CD4-positive, alpha-beta T cell (primary cell): ENCODE results near the gene ATRNL1. TPM values are rescaled to one million over a fixed set of nuclear protein-coding genes. Genes with fewer than 3 reads are reported as not detected.

ENCODE experiments used
- ATAC-seq: fragments of 200-7000 bp; cut with Tn5 transposase; one replicate; pipeline ENCODE4 v1.10.0; 2022; ENCODE audit warnings: mild to moderate bottlenecking; ENCODE audit not compliant: poor library complexity
- CTCF ChIA-PET: fragments of 350-600 bp; sonication (Branson Sonifier 250); formaldehyde crosslinking; loops from one replicate; lab custom pipeline; 2021; ENCODE audit warnings: antibody characterized with exemption, inconsistent platforms; lab: Charles Lee
- POLR2A ChIA-PET: fragments of 350-600 bp; sonication (Branson Sonifier 250); formaldehyde crosslinking; loops from one replicate; lab custom pipeline; 2021; ENCODE audit warnings: antibody characterized with exemption, inconsistent platforms; lab: Charles Lee
- DNase-seq, 14 experiments: peaks; one replicate each; pipeline ENCODE4 v3.0.0-alpha.2; 2013 to 2020; ENCODE audit warnings: mixed read lengths in 2 of 14
- H3K27ac ChIP-seq, 2 donors: one replicate each; pipeline versions ENCODE4 v1.5.1 to v1.7.0; 2013; ENCODE audit warnings: low read length in 2 of 2, low read depth in 1 of 2, mild to moderate bottlenecking in 1 of 2
- H3K27me3 ChIP-seq, 2 experiments: 1 replicate in 1 of 2; 2 replicates in 1 of 2; pipeline versions ENCODE4 v1.6.1 to v1.7.0; 2013; ENCODE audit warnings: low read length in 2 of 2, control low read depth in 1 of 2, mild to moderate bottlenecking in 1 of 2, moderate library complexity in 1 of 2; ENCODE audit not compliant: insufficient read depth in 2 of 2, control insufficient read depth in 1 of 2
- H3K36me3 ChIP-seq: one replicate; pipeline ENCODE4 v1.6.1; 2013; ENCODE audit warnings: low read length, control low read depth; ENCODE audit not compliant: insufficient read depth
- H3K4me1 ChIP-seq: one replicate; pipeline ENCODE4 v1.6.1; 2013; ENCODE audit warnings: low read length, control low read depth; ENCODE audit not compliant: insufficient read depth
- H3K4me3 ChIP-seq: one replicate; pipeline ENCODE4 v1.5.1; 2013; ENCODE audit warnings: mild to moderate bottlenecking, low read length, moderate library complexity
- H3K9me3 ChIP-seq, 2 experiments: 1 replicate in 1 of 2; 2 replicates in 1 of 2; pipeline versions ENCODE4 v1.6.1 to v1.7.0; 2013; ENCODE audit warnings: low read length in 2 of 2, mild to moderate bottlenecking in 2 of 2, control low read depth in 1 of 2, moderate library complexity in 1 of 2; ENCODE audit not compliant: control insufficient read depth in 1 of 2, insufficient read depth in 1 of 2
- H3K27ac Mint-ChIP-seq: one replicate; pipeline ENCODE4 v1.8.0; 2020; ENCODE audit warnings: mixed read lengths
- H3K27me3 Mint-ChIP-seq: one replicate; pipeline ENCODE4 v1.8.0; 2021; ENCODE audit warnings: mixed read lengths
- H3K36me3 Mint-ChIP-seq: one replicate; pipeline ENCODE4 v1.8.0; 2021; ENCODE audit warnings: low read depth, mixed read lengths
- H3K4me1 Mint-ChIP-seq: one replicate; pipeline ENCODE4 v1.8.0; 2021; ENCODE audit warnings: low read depth, mixed read lengths
- H3K4me3 Mint-ChIP-seq: one replicate; pipeline ENCODE4 v1.8.0; 2020; ENCODE audit warnings: mild to moderate bottlenecking, mixed read lengths
- H3K9me3 Mint-ChIP-seq: one replicate; pipeline ENCODE4 v1.8.0; 2020; ENCODE audit warnings: mixed read lengths
- CTCF ChIP-seq: fragments of 200-600 bp; IDR thresholded peaks from one replicate; pipeline ENCODE4 v1.8.0; 2022; ENCODE audit warnings: antibody characterized with exemption, mild to moderate bottlenecking
- intact Hi-C, 2 experiments: fragments of 100-400 bp; cut with DNase I in 1 of 2; cut with micrococcal nuclease in 1 of 2; formaldehyde crosslinking; loops; one replicate each; pipeline versions ENCODE4 v1.15.1 to v1.9.0; 2023 to 2025; cut with DNase I, micrococcal nuclease
- total RNA-seq, 174 experiments: library from RNA in 2 of 174; stranded (reverse) in 2 of 174; gene quantifications; one replicate each; pipeline ENCODE4 v1.2.3 and lab custom pipeline; 2021 to 2026

Gene ATRNL1
- total RNA-seq, 2 experiments from 2014 or later: not detected

- no peak overlapping the region for H3K4me3 Mint-ChIP-seq
- no peaks in the 10 kb centered on the region for H3K4me1 Mint-ChIP-seq
- ChIA-PET CTCF (no interaction called here), POLR2A (no interaction called here)
- H3K36me3 Mint-ChIP-seq: no peaks in the 10 kb centered on the region
- DNase-seq (no peak), ATAC-seq (no peak)
- H3K9me3 ChIP-seq: peaks cover 0 to 4% of the 10 kb centered on the region in 2 experiments
- H3K27me3 ChIP-seq: no peaks in the 10 kb centered on the region
- no peak overlapping the region for H3K27ac Mint-ChIP-seq
- no peaks in the 10 kb centered on the region for H3K27me3 Mint-ChIP-seq
- TF ChIP-seq CTCF: no peak
- H3K36me3 ChIP-seq: no peaks in the 10 kb centered on the region
- intact Hi-C loops: no loop called here
- H3K4me1 ChIP-seq: no peaks in the 10 kb centered on the region
- peaks cover 2% of the 10 kb centered on the region for H3K9me3 Mint-ChIP-seq
- no peak overlapping the region for H3K4me3 ChIP-seq
- H3K27ac ChIP-seq: no peak overlapping the region
Measured at GRCh38 chr10:115638246-115638645, 545.1 kb downstream of the ATRNL1 start.

GRCh38 chr10:115649217-115649616, 556.1 kb downstream of the ATRNL1 start:
- H3K27me3 ChIP-seq: no peaks in the 10 kb centered on the region
- no peaks in the 10 kb centered on the region for H3K4me1 Mint-ChIP-seq
- no peak overlapping the region for H3K27ac ChIP-seq
- intact Hi-C loops: no loop called here
- no peak overlapping the region for H3K4me3 ChIP-seq
- H3K4me1 ChIP-seq: no peaks in the 10 kb centered on the region
- TF ChIP-seq CTCF: no peak
- DNase-seq: no peak
- no peaks in the 10 kb centered on the region for H3K9me3 Mint-ChIP-seq
- no peak overlapping the region for H3K4me3 Mint-ChIP-seq
- ChIA-PET CTCF (no interaction called here), POLR2A (no interaction called here)
- no peaks in the 10 kb centered on the region for H3K9me3 ChIP-seq
- no peak overlapping the region for H3K27ac Mint-ChIP-seq
- ATAC-seq: no peak
- no peaks in the 10 kb centered on the region for H3K27me3 Mint-ChIP-seq
- H3K36me3 Mint-ChIP-seq: no peaks in the 10 kb centered on the region
- H3K36me3 ChIP-seq: no peaks in the 10 kb centered on the region

- H3K4me1 ChIP-seq: no peaks in the 10 kb centered on the region
- CTCF ChIA-PET: no interaction called here
- no peaks in the 10 kb centered on the region for H3K9me3 Mint-ChIP-seq
- H3K4me3 ChIP-seq: no peak overlapping the region
- no peak for ATAC-seq
- H3K27ac Mint-ChIP-seq: no peak overlapping the region
- no peak for DNase-seq
- H3K36me3 ChIP-seq: no peaks in the 10 kb centered on the region
- no peak for TF ChIP-seq CTCF
- H3K27me3 ChIP-seq: no peaks in the 10 kb centered on the region
- no peaks in the 10 kb centered on the region for H3K27me3 Mint-ChIP-seq
- POLR2A ChIA-PET: no interaction called here
- H3K4me1 Mint-ChIP-seq: no peaks in the 10 kb centered on the region
- H3K27ac ChIP-seq: no peak overlapping the region
- H3K36me3 Mint-ChIP-seq: no peaks in the 10 kb centered on the region
- H3K4me3 Mint-ChIP-seq: no peak overlapping the region
- intact Hi-C loops: no loop called here
- peaks cover 0 to 3% of the 10 kb centered on the region in 2 experiments for H3K9me3 ChIP-seq
Measured at GRCh38 chr10:115653473-115653872, 560.3 kb downstream of the ATRNL1 start.
